NOMO-1 (cell line): ENCODE results near the gene SDHA.
"Not testable (repeated sequence)": the region's sequence is repeated elsewhere in the genome, so short reads cannot be mapped to it uniquely, and the experiment has no call there.

Experiments used
- DNase-seq, 2 experiments: peaks; one replicate each; lab custom pipeline; 2025; ENCODE audit not compliant: unreplicated experiment in 2 of 2; lab: John Stamatoyannopoulos, UW

The SDHA gene

GRCh38 chr5:296954-297353, 78.8 kb downstream of the SDHA start:
- not testable (repeated sequence) for DNase-seq

DNA sequence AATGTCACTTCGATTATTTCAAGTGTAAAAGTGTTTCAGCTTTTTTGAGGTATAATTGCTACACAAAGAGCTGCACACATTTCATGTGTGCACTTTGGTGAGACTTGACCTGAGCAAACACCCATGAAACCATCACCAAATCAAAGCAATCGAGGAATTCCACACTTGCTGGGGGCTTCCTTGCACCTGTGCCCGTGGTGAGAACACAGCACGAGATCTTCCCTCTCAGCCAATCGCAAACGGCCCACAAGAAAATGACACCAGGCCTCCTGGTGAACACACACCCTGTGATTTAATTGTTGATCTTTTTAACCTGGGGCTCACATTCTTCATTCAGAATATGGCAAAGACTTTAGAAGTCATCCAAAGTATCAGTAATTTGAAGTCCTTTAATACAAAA, 79.3 kb downstream of the SDHA start:
- DNase-seq: not testable (repeated sequence)

DNA sequence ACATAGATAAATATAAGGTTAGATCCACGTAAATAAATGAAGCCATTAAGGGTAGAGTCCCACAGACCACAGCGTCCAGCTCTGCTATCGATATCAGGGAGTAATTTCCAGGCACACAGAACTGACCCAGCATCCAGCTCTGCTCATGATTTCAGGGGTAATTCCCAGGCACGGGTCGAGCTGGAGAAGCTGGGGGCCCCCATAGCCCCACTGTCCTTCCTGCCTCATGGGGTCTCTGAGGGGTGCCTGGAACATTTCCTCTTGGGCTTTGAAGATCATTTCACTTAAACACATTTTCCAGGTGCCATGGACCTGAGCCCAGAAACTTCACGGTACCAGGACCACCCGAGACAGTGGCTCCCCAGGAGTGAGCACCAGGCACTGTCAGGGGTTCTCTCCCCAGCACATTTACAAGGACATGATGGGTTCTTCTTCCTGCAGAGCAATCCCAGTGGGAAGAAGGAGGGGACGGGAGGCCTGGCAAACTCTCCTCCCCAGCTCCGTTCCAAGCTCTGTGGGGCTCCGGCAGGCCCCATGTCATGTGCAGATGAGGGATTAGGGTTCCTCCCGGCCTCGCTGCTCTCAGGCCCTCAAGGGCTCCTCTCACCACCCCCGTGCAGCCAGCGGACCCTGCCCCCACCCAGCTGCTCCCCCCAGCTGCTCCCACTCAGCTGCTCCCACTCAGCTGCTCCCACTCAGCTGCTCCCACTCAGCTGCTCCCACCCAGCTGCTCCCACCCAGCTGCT, 80.0 kb downstream of the SDHA start:
- DNase-seq: not testable (repeated sequence)

- no peak for DNase-seq
These were observed 80.6 kb downstream of the SDHA start for GRCh38 chr5:298737-299125.

DNA sequence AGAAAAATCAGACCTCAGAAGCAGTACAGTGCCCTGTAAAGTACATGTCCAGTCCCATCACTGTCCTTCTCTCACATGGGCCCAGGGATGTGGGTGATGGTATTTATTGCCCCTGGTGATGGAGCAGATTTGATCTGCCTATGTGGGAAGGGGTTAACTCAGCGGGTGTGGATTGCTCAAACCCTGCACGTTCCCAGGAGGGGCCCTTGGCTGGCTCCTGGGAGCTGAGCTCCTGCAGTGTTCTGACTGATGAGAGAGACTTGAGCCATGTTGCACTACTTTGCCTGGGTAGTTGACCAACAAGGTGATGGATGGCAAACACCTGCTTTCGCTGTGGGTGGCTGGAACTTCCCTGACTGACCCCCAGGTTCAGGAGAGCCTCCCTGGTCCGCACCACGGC, 81.8 kb downstream of the SDHA start:
- DNase-seq: not testable (repeated sequence)

DNA sequence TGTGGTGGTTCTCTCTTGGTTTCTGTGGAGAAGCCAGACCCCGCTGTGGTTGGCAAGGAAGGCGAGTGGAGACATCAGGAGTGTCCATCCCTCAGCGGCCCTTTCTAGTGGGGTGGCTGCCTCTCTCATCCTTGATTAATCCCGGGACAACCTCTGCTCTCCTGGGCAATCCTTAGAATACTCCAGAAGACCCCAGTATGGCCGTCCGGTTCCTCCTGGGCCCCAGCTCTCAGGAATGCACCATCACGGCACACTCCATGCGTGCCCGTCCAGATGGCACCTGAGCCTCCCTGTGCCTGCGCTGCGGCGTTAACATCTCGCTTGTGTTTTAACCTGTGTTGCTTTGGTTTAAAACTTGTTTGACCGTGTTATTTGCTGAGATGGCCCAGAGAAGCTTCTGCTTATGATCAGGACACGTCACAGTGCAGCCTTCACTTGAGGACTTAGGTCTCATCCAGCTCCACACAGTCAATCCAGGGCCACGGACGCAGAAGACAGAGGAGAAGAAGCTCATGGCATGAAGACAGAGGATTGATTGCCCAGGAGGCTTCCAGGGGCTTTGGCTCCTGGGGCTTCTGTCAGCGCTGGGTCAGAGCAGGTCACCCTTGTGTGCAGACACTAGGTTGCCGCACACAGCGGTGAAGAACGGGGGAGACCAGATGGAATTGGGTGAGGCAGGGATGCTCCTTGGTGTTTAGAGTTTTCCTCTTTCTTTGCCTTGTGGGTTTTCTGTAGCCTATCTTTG, 82.7 kb downstream of the SDHA start:
- not testable (repeated sequence) for DNase-seq

DNA sequence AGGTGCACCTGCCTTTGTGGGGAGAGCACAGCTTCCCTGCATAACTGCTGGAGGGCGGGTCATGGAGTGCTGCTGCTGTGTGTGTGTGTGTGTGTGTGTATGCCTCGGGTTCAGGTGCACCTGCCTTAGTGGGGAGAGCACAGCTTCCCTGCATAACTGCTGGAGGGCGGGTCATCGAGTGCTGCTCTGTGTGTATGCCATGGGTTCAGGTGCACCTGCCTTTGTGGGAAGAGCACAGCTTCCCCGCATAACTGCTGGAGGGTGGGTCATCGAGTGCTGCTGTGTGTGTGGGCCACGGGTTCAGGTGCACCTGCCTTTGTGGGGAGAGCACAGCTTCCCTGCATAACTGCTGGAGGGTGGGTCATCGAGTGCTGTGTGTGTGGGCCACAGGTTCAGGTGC, 84.3 kb downstream of the SDHA start:
- not testable (repeated sequence) for DNase-seq

DNA sequence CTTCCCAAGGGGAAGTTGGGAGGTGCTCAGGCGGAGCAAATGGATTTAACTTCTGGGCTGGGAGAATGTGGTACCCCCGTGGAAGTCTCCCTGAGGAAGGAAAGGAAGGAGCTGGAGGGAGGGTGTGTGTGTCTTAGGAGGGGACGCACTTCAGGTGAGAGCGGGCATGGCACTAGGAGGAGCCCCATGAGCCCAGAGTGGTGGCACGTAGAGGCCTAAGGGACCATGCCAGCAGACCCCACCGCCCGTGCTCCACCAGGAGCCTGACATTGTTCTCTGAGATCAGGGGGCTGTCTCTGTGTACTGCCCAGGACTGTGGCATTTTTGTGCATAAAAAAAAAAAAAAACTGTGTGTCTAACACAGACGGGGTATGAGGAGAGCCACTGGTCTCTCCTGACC, 84.8 kb downstream of the SDHA start:
- no peak for DNase-seq

DNA sequence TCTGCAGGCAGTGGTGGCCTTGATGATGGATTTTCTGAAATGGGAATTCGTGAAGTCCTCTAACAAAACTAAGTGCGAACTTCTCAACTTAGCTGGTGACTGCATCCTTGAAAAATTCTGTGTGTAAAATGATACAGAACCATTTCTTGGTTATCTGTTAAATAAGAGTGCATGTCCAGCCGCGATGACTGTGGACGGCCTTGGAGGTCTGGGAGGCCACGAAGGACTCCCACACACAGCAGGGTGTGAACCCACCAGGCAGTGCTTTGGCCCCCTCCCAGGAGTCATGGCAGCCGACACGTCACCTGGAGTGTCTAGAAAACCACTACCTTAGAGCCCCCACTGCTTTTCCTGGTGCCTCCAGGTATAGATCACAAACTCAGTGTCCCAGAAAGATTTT, 85.6 kb downstream of the SDHA start:
- not testable (repeated sequence) for DNase-seq

DNA sequence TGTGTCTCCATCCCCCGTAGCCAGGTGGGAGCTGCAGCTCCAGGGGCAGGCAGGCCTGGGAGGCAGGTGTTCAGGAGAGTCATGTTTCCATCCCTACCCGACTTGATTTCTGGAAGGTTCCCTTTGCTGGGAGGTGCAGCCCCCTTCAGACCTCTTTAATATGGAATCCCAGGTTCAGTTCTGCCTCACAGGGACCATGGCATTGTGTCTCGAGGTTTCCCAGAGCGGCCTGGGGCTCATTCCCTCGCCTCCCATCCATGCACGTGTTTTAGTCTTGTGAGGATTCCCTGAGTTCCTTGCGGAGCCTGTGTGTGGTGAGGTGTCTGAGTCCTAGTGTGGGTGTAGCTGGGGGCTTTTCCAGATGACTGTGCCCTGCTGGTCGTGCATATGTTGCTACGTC, 86.9 kb downstream of the SDHA start:
- DNase-seq: no peak

GRCh38 chr5:305459-305858, 87.3 kb downstream of the SDHA start:
- DNase-seq: no peak

DNA sequence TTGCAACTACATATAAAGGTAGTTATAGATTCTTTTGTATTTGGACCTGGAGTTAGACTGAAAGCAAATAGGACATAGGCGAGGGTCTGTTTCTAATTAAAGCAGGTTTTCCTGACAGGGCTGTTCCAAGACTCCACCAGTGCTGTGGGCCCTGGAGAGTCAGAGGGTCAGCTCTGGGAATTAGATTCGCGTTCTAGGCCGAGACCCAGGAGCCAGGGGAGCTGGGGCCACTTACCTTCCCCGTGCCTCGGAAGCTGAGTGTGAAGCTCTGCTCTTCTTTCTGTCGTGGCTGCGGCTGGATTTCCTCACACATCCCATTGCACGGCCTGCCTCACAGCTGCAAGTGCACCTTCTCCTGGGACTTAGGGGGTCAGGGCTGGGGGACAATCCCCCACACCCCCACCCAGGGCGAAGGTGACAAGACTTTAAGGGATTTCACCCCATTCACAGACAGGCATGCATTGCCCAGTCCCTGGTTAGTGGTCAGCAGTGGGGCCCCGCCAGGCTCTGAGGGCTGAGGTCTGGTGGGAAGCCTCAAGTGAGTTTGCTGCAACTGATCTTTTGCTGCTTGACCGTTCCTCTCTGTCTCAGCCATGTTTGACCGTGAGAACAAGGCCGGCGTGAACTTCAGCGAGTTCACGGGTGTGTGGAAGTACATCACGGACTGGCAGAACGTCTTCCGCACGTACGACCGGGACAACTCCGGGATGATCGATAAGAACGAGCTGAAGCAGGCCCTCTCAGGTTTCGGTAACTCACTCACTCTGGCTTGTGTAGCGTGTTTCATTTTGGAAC, 88.1 kb downstream of the SDHA start:
- no peak for DNase-seq
